SK-N-SH treated with all-trans-retinoic acid at 6 μM for 48 hours (cell line): ENCODE data around the gene SLC22A16.

Experiments
- ARNTL ChIP-seq: fragments of 450-650 bp; formaldehyde crosslinking; IDR thresholded peaks from 2 replicates; pipeline ENCODE4 v1.5.0; 2020; ENCODE audit warnings: low read depth, mild to moderate bottlenecking, moderate library complexity, borderline replicate concordance
- PATZ1 ChIP-seq: fragments of 250-450 bp; sonication (Bioruptor Pico); IDR thresholded peaks from 2 replicates; pipeline ENCODE4 v1.8.0; 2020; ENCODE audit warnings: mild to moderate bottlenecking, moderate library complexity, borderline replicate concordance
- POU6F1 ChIP-seq: fragments of 250-450 bp; sonication (Bioruptor Pico); IDR thresholded peaks from 2 replicates; pipeline ENCODE4 v1.8.0; 2021; ENCODE audit warnings: low read depth, mild to moderate bottlenecking, moderate library complexity, borderline replicate concordance
- SNAI2 ChIP-seq: fragments of 250-450 bp; sonication (Bioruptor Pico); IDR thresholded peaks from 2 replicates; pipeline ENCODE4 v1.5.0; 2020; ENCODE audit warnings: mild to moderate bottlenecking, moderate library complexity
- ZC3H10 ChIP-seq: fragments of 250-450 bp; sonication (Bioruptor Pico); IDR thresholded peaks from 2 replicates; pipeline ENCODE4 v1.5.1; 2021; ENCODE audit warnings: mild to moderate bottlenecking, moderate library complexity
- ZNF565 ChIP-seq: fragments of 450-650 bp; formaldehyde crosslinking; conservative IDR thresholded peaks from 2 replicates; pipeline ENCODE4 v1.5.0; 2020; ENCODE audit warnings: low read depth, mild to moderate bottlenecking, moderate library complexity

DNA sequence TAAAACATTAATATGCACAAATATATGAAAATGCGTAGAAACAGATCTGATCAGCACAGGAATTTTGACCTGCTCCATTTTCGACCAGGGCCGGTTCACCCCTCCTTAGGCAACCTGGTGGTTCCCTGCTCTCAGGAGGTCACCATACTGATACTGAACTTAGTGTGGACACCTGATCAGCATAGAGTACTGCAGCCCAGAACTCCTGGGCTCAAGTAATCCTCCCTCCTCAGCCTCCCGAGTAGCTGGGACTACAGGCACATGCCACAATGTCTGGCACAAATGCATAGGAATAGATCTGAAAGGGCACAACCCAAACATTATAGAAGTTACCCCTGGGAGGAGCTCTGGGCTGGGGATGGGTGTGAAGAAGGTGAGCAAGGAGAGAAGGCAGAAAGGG, 36.4 kb downstream of the SLC22A16 start:
- TF ChIP-seq ARNTL (CRISPR knock-in tag) (no peak), ZNF565 (CRISPR knock-in tag) (no peak), PATZ1 (CRISPR knock-in tag) (no peak), SNAI2 (CRISPR knock-in tag) (no peak), ZC3H10 (CRISPR knock-in tag) (no peak), POU6F1 (CRISPR knock-in tag) (no peak)
